CD4-positive, alpha-beta T cell (primary cell): ENCODE measurements around the gene HBM. TPM values are rescaled to one million over a fixed set of nuclear protein-coding genes. Genes with fewer than 3 reads are reported as not detected.

Source experiments
- ATAC-seq: fragments of 200-7000 bp; cut with Tn5 transposase; one replicate; pipeline ENCODE4 v1.10.0; 2022; ENCODE audit warnings: mild to moderate bottlenecking; ENCODE audit not compliant: poor library complexity
- CTCF ChIA-PET: fragments of 350-600 bp; sonication (Branson Sonifier 250); formaldehyde crosslinking; loops from one replicate; lab custom pipeline; 2021; ENCODE audit warnings: antibody characterized with exemption, inconsistent platforms; lab: Charles Lee
- POLR2A ChIA-PET: fragments of 350-600 bp; sonication (Branson Sonifier 250); formaldehyde crosslinking; loops from one replicate; lab custom pipeline; 2021; ENCODE audit warnings: antibody characterized with exemption, inconsistent platforms; lab: Charles Lee
- DNase-seq, 14 experiments: peaks; one replicate each; pipeline ENCODE4 v3.0.0-alpha.2; 2013 to 2020; ENCODE audit warnings: mixed read lengths in 2 of 14
- H3K27ac ChIP-seq, 2 donors: one replicate each; pipeline versions ENCODE4 v1.5.1 to v1.7.0; 2013; ENCODE audit warnings: low read length in 2 of 2, low read depth in 1 of 2, mild to moderate bottlenecking in 1 of 2
- H3K27me3 ChIP-seq, 2 experiments: 1 replicate in 1 of 2; 2 replicates in 1 of 2; pipeline versions ENCODE4 v1.6.1 to v1.7.0; 2013; ENCODE audit warnings: low read length in 2 of 2, control low read depth in 1 of 2, mild to moderate bottlenecking in 1 of 2, moderate library complexity in 1 of 2; ENCODE audit not compliant: insufficient read depth in 2 of 2, control insufficient read depth in 1 of 2
- H3K36me3 ChIP-seq: one replicate; pipeline ENCODE4 v1.6.1; 2013; ENCODE audit warnings: low read length, control low read depth; ENCODE audit not compliant: insufficient read depth
- H3K4me1 ChIP-seq: one replicate; pipeline ENCODE4 v1.6.1; 2013; ENCODE audit warnings: low read length, control low read depth; ENCODE audit not compliant: insufficient read depth
- H3K4me3 ChIP-seq: one replicate; pipeline ENCODE4 v1.5.1; 2013; ENCODE audit warnings: mild to moderate bottlenecking, low read length, moderate library complexity
- H3K9me3 ChIP-seq, 2 experiments: 1 replicate in 1 of 2; 2 replicates in 1 of 2; pipeline versions ENCODE4 v1.6.1 to v1.7.0; 2013; ENCODE audit warnings: low read length in 2 of 2, mild to moderate bottlenecking in 2 of 2, control low read depth in 1 of 2, moderate library complexity in 1 of 2; ENCODE audit not compliant: control insufficient read depth in 1 of 2, insufficient read depth in 1 of 2
- H3K27ac Mint-ChIP-seq: one replicate; pipeline ENCODE4 v1.8.0; 2020; ENCODE audit warnings: mixed read lengths
- H3K27me3 Mint-ChIP-seq: one replicate; pipeline ENCODE4 v1.8.0; 2021; ENCODE audit warnings: mixed read lengths
- H3K36me3 Mint-ChIP-seq: one replicate; pipeline ENCODE4 v1.8.0; 2021; ENCODE audit warnings: low read depth, mixed read lengths
- H3K4me1 Mint-ChIP-seq: one replicate; pipeline ENCODE4 v1.8.0; 2021; ENCODE audit warnings: low read depth, mixed read lengths
- H3K4me3 Mint-ChIP-seq: one replicate; pipeline ENCODE4 v1.8.0; 2020; ENCODE audit warnings: mild to moderate bottlenecking, mixed read lengths
- H3K9me3 Mint-ChIP-seq: one replicate; pipeline ENCODE4 v1.8.0; 2020; ENCODE audit warnings: mixed read lengths
- intact Hi-C, 2 experiments: fragments of 100-400 bp; cut with DNase I in 1 of 2; cut with micrococcal nuclease in 1 of 2; formaldehyde crosslinking; loops; one replicate each; pipeline versions ENCODE4 v1.15.1 to v1.9.0; 2023 to 2025; cut with DNase I, micrococcal nuclease
- total RNA-seq, 174 experiments: library from RNA in 2 of 174; stranded (reverse) in 2 of 174; gene quantifications; one replicate each; pipeline ENCODE4 v1.2.3 and lab custom pipeline; 2021 to 2026
- TF ChIP-seq, protein P1 (sequence below): fragments of 200-600 bp; IDR thresholded peaks from one replicate; pipeline ENCODE4 v1.8.0; 2022; ENCODE audit warnings: antibody characterized with exemption, mild to moderate bottlenecking

The HBM gene
- total RNA-seq, 2 experiments from 2014 or later = not detected

GRCh38 chr16:164827-165538, 795 bp upstream of the HBM start:
- H3K4me3 ChIP-seq = no peak overlapping the region
- DNase-seq = no peak
- ChIA-PET POLR2A (no interaction called here), CTCF (no interaction called here)
- peaks cover 0 to 13% of the 10 kb centered on the region in 2 experiments for H3K9me3 ChIP-seq
- no peak overlapping the region for H3K4me3 Mint-ChIP-seq
- H3K9me3 Mint-ChIP-seq = no peaks in the 10 kb centered on the region
- H3K36me3 ChIP-seq = no peaks in the 10 kb centered on the region
- peaks cover 61% of the 10 kb centered on the region for H3K27me3 Mint-ChIP-seq
- H3K4me1 Mint-ChIP-seq = peaks cover 4% of the 10 kb centered on the region
- H3K36me3 Mint-ChIP-seq = no peaks in the 10 kb centered on the region
- no peak overlapping the region for H3K27ac ChIP-seq
- ATAC-seq = peak; percentile 24
- peaks cover 23% of the 10 kb centered on the region for H3K4me1 ChIP-seq
- TF ChIP-seq, protein P1, sequence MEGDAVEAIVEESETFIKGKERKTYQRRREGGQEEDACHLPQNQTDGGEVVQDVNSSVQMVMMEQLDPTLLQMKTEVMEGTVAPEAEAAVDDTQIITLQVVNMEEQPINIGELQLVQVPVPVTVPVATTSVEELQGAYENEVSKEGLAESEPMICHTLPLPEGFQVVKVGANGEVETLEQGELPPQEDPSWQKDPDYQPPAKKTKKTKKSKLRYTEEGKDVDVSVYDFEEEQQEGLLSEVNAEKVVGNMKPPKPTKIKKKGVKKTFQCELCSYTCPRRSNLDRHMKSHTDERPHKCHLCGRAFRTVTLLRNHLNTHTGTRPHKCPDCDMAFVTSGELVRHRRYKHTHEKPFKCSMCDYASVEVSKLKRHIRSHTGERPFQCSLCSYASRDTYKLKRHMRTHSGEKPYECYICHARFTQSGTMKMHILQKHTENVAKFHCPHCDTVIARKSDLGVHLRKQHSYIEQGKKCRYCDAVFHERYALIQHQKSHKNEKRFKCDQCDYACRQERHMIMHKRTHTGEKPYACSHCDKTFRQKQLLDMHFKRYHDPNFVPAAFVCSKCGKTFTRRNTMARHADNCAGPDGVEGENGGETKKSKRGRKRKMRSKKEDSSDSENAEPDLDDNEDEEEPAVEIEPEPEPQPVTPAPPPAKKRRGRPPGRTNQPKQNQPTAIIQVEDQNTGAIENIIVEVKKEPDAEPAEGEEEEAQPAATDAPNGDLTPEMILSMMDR = no peak
- peaks cover 49 to 57% of the 10 kb centered on the region in 2 experiments for H3K27me3 ChIP-seq
- intact Hi-C loops = no loop called here
- H3K27ac Mint-ChIP-seq = no peak overlapping the region

GRCh38 chr16:166375-167121, 770 bp downstream of the HBM start:
- no peak overlapping the region for H3K4me3 Mint-ChIP-seq
- Histone ChIP-seq H3K4me3 (no peak overlapping the region), H3K9me3 (peaks cover 0 to 13% of the 10 kb centered on the region in 2 experiments), H3K27ac (no peak overlapping the region), H3K27me3 (peaks cover 52 to 61% of the 10 kb centered on the region in 2 experiments), H3K4me1 (peaks cover 23% of the 10 kb centered on the region), H3K36me3 (no peaks in the 10 kb centered on the region)
- peaks cover 70% of the 10 kb centered on the region for H3K27me3 Mint-ChIP-seq
- no peaks in the 10 kb centered on the region for H3K36me3 Mint-ChIP-seq
- H3K9me3 Mint-ChIP-seq = no peaks in the 10 kb centered on the region
- peak in 2 of 14 experiments; percentile 48 to 54 for DNase-seq
- peak; percentile 46 for ATAC-seq
- H3K4me1 Mint-ChIP-seq = peaks cover 4% of the 10 kb centered on the region
- CTCF ChIA-PET = no interaction called here
- TF ChIP-seq, protein P1 = no peak
- no peak overlapping the region for H3K27ac Mint-ChIP-seq
- POLR2A ChIA-PET = no interaction called here
- intact Hi-C loops = no loop called here

DNA sequence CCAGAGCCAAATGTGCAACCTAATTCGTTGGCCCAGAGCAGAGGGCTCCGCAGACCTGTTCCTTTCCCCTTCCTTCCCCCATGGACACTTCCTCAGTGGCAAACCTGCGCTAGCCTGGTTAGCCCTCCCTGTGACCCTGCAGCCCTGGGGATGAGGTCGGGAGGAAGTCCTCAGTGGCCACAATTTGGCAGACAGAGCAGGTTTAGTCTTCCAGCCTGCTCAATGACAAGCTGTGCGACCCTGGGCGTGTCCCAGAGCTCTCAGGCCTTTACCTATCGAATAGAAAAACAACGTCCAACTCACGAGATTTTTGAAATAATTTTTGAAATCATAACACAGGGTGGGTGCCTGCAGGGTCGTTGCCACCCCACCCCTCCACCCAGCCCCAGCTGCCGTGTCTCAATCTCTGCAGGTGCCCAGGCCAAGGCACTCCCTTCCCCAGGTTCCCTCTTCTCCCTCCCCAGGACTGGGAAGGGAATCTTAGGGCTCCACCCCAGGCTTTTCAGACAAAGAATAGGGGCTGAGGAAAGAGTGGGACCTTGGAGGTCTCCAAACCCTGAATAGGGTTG, 1.4 kb downstream of the HBM start:
- Mint-ChIP-seq H3K27me3 (peaks cover 71% of the 10 kb centered on the region), H3K9me3 (no peaks in the 10 kb centered on the region), H3K27ac (no peak overlapping the region), H3K4me1 (peaks cover 2% of the 10 kb centered on the region), H3K4me3 (peak overlapping the region; percentile 15), H3K36me3 (no peaks in the 10 kb centered on the region)
- no peak overlapping the region for H3K4me3 ChIP-seq
- no peak overlapping the region for H3K27ac ChIP-seq
- H3K27me3 ChIP-seq = peaks cover 55 to 65% of the 10 kb centered on the region in 2 experiments
- ChIA-PET CTCF (no interaction called here), POLR2A (no interaction called here)
- peaks cover 23% of the 10 kb centered on the region for H3K4me1 ChIP-seq
- no peak for DNase-seq
- intact Hi-C loops = no loop called here
- H3K36me3 ChIP-seq = no peaks in the 10 kb centered on the region
- H3K9me3 ChIP-seq = peaks cover 0 to 13% of the 10 kb centered on the region in 2 experiments
- no peak for ATAC-seq
- TF ChIP-seq, protein P1 = no peak
